22Rv1 (cell line): ENCODE results near the gene KIAA2012.

Experiments used
- ZFX ChIP-seq: fragments of 450-650 bp; IDR thresholded peaks from 2 replicates; pipeline ENCODE4 v1.6.1; 2017; ENCODE audit warnings: antibody characterized with exemption, borderline replicate concordance
- TF ChIP-seq, protein P1 (sequence below): fragments of 450-650 bp; IDR thresholded peaks from 2 replicates; pipeline ENCODE4 v1.5.1; 2017; ENCODE audit warnings: mild to moderate bottlenecking

DNA sequence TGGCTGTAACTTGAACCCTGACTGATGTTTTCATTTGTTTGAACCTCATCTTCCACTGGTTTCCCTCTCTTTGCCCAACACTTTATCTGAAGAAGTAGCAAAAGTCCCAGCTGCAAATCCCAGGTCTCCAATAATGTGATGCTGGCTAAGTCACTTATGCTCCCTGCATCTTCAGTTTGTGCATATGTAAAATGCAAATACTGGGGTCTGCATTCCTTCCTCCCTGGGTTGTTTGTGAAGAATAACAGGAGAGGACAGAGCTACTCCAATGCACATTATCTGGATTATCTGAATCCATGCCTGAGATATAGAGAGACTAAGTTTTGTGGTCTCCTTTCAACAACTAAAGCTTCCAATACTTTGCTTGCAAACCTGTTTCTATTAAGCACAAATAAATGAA lies 22.2 kb downstream of the KIAA2012 start:
- TF ChIP-seq, protein P1, sequence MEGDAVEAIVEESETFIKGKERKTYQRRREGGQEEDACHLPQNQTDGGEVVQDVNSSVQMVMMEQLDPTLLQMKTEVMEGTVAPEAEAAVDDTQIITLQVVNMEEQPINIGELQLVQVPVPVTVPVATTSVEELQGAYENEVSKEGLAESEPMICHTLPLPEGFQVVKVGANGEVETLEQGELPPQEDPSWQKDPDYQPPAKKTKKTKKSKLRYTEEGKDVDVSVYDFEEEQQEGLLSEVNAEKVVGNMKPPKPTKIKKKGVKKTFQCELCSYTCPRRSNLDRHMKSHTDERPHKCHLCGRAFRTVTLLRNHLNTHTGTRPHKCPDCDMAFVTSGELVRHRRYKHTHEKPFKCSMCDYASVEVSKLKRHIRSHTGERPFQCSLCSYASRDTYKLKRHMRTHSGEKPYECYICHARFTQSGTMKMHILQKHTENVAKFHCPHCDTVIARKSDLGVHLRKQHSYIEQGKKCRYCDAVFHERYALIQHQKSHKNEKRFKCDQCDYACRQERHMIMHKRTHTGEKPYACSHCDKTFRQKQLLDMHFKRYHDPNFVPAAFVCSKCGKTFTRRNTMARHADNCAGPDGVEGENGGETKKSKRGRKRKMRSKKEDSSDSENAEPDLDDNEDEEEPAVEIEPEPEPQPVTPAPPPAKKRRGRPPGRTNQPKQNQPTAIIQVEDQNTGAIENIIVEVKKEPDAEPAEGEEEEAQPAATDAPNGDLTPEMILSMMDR: no peak
- no peak for TF ChIP-seq ZFX
